Subcutaneous adipose tissue (tissue), 4 donors: ENCODE results near the gene WIPI1. TPM values are rescaled to one million over a fixed set of nuclear protein-coding genes. Genes with fewer than 3 reads are reported as not detected.

Source experiments
- total RNA-seq, 4 donors: library from RNA; depleted of rRNA; stranded (reverse); fragments of >200 nt; gene quantifications; one replicate each; pipeline ENCODE4 v1.1.0, GENCODE V29; 2016
- TF ChIP-seq, protein P1 (sequence below): fragments of 450-650 bp; IDR thresholded peaks from one replicate; pipeline ENCODE4 v1.5.1; 2016; ENCODE audit warnings: low read depth, mild to moderate bottlenecking, control low read depth, antibody characterized with exemption, moderate library complexity

Gene WIPI1
- total RNA-seq, 4 donors from 2014 or later = 59.5 to 83.0 (median 71.2) TPM

DNA sequence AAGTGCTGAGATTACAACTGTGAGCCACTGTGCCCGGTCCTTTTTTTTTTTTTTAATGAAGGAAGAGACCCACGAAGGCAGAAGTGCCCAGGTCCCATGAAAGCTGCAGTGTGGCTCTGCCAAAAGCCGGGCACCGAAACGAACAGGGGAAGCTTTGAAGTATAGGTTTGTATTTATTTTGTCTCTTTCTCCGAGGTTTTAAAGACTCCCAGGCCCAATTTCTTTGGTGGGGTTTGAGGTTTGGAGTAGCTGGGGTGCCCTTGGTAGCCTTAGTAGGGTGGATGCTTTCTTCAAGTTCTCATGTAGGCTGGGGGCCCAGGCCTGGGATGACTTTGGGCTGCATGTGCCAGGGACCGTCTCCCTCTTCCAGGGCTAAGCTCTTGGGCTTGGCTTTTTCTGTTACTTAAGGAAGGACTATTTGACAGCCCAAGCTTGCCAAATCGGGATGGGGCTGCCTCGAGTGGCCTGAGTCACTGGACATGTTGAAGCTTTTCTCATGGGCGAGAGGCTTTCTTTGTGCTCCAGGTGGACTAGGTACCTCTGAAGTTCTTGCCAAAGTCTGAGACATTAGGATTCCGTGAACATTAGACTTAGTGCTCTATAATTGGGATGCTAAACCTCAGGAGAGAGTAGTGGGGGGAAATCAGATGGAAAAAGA is 66.3 kb downstream of the WIPI1 start:
- TF ChIP-seq, protein P1, sequence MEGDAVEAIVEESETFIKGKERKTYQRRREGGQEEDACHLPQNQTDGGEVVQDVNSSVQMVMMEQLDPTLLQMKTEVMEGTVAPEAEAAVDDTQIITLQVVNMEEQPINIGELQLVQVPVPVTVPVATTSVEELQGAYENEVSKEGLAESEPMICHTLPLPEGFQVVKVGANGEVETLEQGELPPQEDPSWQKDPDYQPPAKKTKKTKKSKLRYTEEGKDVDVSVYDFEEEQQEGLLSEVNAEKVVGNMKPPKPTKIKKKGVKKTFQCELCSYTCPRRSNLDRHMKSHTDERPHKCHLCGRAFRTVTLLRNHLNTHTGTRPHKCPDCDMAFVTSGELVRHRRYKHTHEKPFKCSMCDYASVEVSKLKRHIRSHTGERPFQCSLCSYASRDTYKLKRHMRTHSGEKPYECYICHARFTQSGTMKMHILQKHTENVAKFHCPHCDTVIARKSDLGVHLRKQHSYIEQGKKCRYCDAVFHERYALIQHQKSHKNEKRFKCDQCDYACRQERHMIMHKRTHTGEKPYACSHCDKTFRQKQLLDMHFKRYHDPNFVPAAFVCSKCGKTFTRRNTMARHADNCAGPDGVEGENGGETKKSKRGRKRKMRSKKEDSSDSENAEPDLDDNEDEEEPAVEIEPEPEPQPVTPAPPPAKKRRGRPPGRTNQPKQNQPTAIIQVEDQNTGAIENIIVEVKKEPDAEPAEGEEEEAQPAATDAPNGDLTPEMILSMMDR = no peak

DNA sequence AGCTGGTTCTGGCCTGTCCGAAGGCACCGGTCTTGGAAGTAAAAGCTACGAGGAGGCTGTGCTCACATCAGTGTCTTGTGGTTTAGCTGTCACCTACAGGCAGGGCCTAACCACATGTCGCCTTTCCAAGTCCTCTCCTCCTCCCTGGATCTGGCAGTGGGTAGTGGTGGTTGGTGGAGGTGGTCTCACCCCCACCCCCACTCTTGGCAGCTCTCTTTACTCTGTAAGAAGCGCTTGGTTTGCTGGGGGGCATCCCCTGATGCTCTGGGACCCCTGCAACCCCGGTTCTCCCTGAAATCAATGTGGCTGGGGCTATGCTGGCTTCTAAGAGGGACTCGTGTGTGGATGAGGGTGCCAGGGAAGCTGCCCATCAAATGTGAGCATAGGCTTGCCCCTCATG is 68.3 kb downstream of the WIPI1 start:
- TF ChIP-seq, protein P1 = no peak

DNA sequence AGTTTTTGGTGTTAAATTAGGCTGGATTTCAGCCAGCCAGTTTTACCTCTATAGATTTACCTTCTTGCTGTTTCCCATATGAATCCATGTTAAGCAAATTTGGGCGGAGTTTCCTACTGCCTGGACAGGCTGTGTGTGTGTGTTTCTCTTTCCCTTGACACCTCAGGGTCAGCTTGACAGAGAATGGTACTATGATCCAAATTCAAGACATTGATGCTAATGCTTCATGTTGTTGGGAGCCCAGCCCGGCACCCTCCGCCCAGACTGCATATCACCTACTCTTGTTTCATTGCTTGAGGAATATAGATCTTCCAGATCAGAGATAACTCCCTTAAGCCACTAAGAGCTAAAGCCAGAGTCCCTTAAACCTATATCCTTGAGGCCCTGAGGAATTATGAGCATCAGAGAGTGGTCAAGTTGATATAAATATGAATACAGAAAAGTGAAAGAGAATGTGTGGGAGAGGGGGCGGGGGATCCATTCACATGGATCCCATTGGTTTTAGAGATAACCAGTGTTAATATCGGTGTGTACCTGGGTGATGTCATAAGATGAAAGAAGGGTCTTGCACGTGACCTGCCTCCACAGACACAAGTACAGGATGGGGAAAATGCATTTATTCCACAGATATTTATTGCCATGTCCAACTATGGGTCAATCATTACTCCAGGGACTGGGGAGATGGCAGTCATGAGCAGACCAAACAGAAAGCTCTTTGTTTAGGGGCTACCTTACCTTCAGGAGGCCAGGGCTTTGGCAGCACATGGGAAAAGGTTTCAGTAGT is 69.7 kb downstream of the WIPI1 start:
- TF ChIP-seq, protein P1 = no peak

DNA sequence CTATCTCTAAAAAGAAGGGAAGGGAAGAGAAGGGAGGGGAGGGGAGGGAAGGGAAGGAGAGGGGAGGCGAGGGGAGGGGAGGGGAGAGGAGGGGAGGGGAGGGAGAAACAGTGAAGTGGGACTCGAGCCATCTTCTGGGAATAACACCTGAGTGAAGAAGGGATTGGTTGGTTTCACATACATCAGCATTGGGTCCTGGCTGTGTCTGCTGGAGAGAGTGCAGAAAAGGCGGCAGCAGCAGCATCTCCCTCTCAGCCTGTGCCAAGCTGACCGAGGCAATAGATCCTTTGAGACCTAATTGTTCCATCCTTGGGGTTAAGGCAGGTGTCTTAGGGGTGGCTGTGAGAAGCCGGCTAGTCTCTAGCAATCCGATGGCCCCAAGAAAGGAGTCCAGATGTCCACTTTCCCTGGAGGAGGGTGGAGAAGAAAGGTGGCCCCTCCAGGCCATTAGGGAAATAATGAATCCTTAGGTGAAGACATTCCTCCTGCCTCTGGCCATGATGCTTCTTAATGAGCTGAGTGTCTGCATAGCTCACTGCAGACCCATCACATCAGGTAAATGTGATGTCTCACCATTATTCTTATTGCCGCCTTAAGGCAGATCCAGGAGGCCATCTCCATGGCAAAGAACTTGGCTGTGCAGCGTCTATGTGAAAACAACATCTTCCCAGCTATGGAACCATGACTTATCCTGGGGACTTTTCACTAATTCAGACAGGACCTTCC is 71.6 kb downstream of the WIPI1 start:
- TF ChIP-seq, protein P1 = no peak

DNA sequence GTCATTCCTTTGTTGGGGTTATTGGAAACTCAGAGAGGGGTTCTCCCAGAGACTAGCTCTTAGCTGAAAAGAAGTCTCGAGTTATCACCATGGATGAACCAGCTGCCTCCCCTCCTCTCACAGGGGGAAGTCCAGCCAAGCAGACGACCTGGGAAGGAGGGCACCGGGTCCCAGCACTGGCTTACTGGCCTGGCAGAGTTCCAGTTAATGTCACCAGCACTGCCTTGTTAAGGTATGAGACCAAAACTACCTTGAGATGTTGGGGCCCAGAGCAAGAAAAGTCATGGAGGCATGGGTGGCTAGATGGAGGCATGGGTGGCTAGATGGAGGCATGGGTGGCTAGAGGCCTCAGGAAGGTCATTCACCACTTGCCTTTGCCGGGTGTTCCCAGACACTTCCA is 72.4 kb downstream of the WIPI1 start:
- TF ChIP-seq, protein P1 = no peak

DNA sequence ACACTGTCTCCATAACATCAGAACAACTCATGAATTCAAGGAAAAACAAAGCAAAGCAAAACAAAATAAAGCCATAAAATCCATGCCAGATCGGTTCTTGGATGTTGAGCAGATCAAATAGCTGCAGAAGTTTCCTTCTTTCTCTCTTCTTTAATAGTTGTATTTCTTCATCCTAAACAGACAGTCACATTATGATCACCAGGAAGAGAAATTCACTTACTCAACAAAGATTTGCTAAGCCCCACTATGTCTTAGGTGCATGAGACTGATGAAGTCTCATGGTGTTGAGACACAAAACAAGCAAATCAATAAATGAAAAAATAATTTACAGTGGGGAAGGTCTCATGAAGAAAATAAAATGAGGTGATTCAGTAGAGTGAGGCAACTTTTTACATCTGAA is 72.8 kb downstream of the WIPI1 start:
- TF ChIP-seq, protein P1 = no peak
